ENCODE results near the gene LGR4. TPM values are rescaled to one million over a fixed set of nuclear protein-coding genes. Genes with fewer than 3 reads are reported as not detected.

The LGR4 gene
- total and polyA plus RNA-seq, 9 of the 15 experiments (the other 6 are each of a cell fraction or from before 2014, with no cell fraction given): 0.94 to 10.1 (median 5.8) TPM

DNA sequence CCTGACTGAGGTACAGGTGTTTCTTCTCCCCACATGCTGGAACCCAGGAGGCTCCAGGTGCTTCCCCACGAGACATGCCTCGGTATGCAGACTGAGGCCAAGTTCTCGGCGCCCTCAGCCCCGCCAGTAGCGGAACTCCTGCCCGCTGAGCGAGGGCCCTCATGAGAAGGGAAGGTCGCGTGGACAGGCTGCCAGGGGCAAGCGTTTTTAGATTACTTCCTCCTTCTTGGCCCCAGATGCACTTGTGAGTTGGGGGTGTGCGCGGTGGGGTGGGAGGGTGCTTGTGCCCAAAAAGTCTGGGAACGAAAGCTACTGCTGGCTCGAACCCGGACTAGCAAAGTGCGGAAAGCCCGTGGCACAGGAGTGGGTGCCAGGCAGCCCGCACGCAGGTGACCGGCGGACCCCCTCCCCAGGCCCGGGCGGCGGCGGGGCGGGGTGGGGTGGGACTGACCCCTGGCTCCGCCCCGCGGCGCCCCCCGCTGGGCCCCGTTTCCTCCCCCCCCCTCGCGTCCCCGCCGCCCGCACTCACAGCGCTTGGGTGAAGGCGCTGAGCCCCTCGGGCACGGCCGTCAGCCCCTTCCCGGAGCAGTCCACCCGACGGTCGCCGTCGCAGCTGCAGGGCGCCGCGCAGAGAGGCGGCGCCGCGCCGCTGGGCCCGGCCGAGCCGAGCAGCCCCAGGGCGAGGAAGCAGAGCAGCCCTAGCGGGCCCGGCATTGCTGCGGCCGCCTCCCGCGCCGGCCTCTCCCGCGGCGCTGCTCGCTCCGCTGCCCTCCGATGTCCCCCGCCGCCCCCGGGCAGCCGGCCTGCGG is 797 bp downstream of the LGR4 start (continued):
- TF ChIP-seq SP1 (CRISPR knock-in tag; IDR thresholded peaks at IDR 0.05) (no peak), HLTF (IDR thresholded peaks at IDR 0.05) (no peak), PREB (CRISPR knock-in tag; IDR thresholded peaks at IDR 0.05) (no peak), NONO (IDR thresholded peaks at IDR 0.05; ENCODE audit: low read depth in 2 of 2, low read length in 1 of 2) (peak in 1 of 2 experiments; percentile 78; a peak in 1 of 4 replicates), E2F3 (CRISPR knock-in tag; IDR thresholded peaks at IDR 0.05) (no peak), SREBF2 (CRISPR knock-in tag; IDR thresholded peaks at IDR 0.05) (no peak), CBX3 (IDR thresholded peaks at IDR 0.05; ENCODE audit: borderline replicate concordance in 1 of 2, low read length in 2 of 2) (no peak), NCOA1 (IDR thresholded peaks at IDR 0.05; ENCODE audit: low read depth) (no peak), POLR2B (IDR thresholded peaks at IDR 0.05; ENCODE audit: low read depth, partially characterized antibody) (no peak), KDM5B (IDR thresholded peaks at IDR 0.05; ENCODE audit: insufficient replicate concordance, low read depth, low read length) (peak; percentile 15), RB1 (IDR thresholded peaks at IDR 0.05; ENCODE audit: low read depth) (peak; percentile 52; the same call in 1 of the 2 replicates), PHF8 (IDR thresholded peaks at IDR 0.05; ENCODE audit: borderline replicate concordance, low read length) (0 out of 2 replicates have a peak, but pooled peaks have one; percentile 52), NR2C2 (CRISPR knock-in tag; IDR thresholded peaks at IDR 0.05) (no peak), NR2C2 (tag; IDR thresholded peaks at IDR 0.05) (peak; percentile 38), ZEB2 (IDR thresholded peaks at IDR 0.05) (no peak), ZNF12 (CRISPR knock-in tag; IDR thresholded peaks at IDR 0.05) (0 out of 2 replicates have a peak, but pooled peaks have one; percentile 21), VEZF1 (CRISPR knock-in tag; IDR thresholded peaks at IDR 0.05) (peak; percentile 84), CREM (IDR thresholded peaks at IDR 0.05; ENCODE audit: low read depth) (no peak), LARP7 (IDR thresholded peaks at IDR 0.05) (no peak), KAT7 (CRISPR knock-in tag; IDR thresholded peaks at IDR 0.05; ENCODE audit: borderline replicate concordance) (peak; percentile 37; the same call in 1 of the 2 replicates), ZNF224 (CRISPR knock-in tag; IDR thresholded peaks at IDR 0.05) (no peak), RBBP5 (IDR thresholded peaks at IDR 0.05; ENCODE audit: borderline replicate concordance, insufficient read depth, low read length, poor library complexity, severe bottlenecking) (peak; percentile 84)
- TF ChIP-seq, protein P1, sequence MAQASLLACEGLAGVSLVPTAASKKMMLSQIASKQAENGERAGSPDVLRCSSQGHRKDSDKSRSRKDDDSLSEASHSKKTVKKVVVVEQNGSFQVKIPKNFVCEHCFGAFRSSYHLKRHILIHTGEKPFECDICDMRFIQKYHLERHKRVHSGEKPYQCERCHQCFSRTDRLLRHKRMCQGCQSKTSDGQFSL (CRISPR knock-in tag; IDR thresholded peaks at IDR 0.05): peak; percentile 36
- TF ChIP-seq, protein P1 (tag; IDR thresholded peaks at IDR 0.05): no peak
- TF ChIP-seq, protein P2, sequence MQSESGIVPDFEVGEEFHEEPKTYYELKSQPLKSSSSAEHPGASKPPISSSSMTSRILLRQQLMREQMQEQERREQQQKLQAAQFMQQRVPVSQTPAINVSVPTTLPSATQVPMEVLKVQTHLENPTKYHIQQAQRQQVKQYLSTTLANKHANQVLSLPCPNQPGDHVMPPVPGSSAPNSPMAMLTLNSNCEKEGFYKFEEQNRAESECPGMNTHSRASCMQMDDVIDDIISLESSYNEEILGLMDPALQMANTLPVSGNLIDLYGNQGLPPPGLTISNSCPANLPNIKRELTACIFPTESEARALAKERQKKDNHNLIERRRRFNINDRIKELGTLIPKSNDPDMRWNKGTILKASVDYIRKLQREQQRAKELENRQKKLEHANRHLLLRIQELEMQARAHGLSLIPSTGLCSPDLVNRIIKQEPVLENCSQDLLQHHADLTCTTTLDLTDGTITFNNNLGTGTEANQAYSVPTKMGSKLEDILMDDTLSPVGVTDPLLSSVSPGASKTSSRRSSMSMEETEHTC (IDR thresholded peaks at IDR 0.05): 0 out of 2 replicates have a peak, but pooled peaks have one; percentile 7
